T-helper 9 cell (primary cell): ENCODE results near the gene PINK1.
"Not testable (repeated sequence)": the region's sequence is repeated elsewhere in the genome, so short reads cannot be mapped to it uniquely, and the experiment has no call there.

Experiments used
- DNase-seq: peaks from one replicate; pipeline ENCODE4 v3.0.0-alpha.2; 2020
- total RNA-seq, 2 donors: gene quantifications; one replicate each; lab custom pipeline; 2026; lab: John Stamatoyannopoulos, UW

Gene PINK1
- 17.1 to 63.0 reads per million in 2 donors for total RNA-seq

GRCh38 chr1:20633190-20634064 lies at the start of gene PINK1:
Gene PINK1, plus strand, starts transcription at chr1:20633458. Its CDS starts 91 bp downstream, at chr1:20633549.
- DNase-seq: peak; percentile 85

- no peak for DNase-seq
Observed at GRCh38 chr1:20584890-20585289, 48.4 kb upstream of the PINK1 start.

DNA sequence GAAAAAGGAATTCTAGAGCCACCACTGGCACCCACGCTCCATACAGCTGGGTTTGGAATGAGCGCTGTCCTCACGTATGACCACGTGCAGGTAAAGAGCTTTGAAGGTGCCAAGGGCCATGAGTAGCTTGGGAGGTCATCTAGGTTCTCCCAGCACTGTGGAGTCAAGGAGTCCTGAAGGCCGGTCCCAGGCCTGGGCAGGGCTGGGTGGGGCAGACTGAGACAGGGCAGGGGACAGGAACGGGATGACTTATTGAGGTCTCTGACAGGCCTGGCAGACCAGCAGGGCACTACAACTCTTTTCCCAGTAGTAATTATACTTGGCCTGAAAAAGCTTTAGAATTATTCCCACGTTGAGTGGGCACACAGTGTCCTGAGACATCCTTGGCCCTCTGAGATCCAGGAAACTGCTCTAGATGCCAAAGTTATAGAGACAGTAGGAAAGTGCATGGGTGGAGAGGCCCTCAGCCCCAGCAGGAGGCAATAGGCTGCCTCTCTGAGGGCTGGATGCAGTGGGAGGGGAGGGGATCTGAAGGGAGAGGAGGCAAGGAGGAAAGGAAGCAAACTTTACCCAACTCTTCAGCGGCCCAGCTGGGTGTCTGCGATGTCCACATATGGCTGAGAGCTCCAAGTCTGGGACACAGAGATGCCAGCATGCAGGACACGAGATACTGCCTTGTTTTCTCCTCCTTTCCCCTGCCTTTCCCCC lies 46.2 kb upstream of the PINK1 start:
- no peak for DNase-seq

DNA sequence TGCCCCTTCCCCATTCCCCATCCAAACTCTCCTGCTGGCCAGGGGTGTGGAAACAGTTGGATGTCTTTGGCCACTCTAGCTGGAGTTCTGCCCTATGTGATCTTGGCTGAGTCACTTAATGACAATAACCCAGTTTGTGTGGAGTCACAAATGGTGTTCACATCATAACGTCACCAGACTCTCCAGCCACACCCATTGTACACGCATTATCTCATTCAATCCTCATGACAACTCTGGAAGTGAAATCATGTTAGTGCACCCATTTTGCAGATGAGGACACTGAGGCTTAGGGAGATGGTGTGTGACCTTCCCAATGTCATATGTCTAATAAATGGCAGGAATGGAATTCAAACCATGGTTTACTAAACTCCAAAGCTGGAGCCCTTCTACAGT lies 45.6 kb upstream of the PINK1 start:
- DNase-seq: no peak

DNA sequence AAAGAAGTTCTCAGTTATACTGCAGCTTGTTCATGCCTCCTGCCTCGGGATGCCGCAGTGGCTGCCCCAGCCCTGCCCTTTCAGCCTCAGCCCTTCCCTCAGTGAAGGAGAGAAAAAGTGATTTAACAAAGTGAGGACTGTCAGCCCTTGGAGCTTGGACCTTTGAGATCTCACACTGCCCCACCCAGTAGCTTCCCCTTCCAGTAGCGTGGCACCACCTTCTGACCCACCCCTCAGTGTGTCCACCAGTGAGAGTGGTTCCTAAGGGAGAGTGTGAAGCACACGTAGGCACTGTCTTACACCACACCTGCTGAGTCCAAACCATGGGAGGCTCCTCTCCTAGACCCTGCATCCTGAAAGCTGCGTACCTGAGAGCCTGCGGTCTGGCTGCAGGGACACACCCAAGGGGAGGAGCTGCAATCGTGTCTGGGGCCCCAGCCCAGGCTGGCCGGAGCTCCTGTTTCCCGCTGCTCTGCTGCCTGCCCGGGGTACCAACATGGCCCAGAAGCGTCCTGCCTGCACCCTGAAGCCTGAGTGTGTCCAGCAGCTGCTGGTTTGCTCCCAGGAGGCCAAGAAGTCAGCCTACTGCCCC lies 44.5 kb upstream of the PINK1 start, which contains the start of gene CDA:
Gene CDA, plus strand, starts transcription at position 464 of the 592 bp plus-strand sequence. Its CDS starts 33 bp downstream, at position 497.
- no peak for DNase-seq

GRCh38 chr1:20589331-20590278 lies 43.7 kb upstream of the PINK1 start:
- no peak for DNase-seq

- DNase-seq: no peak
Observed at GRCh38 chr1:20590306-20590777, 42.9 kb upstream of the PINK1 start.

GRCh38 chr1:20593756-20594155 lies 39.5 kb upstream of the PINK1 start:
- no peak for DNase-seq

DNA sequence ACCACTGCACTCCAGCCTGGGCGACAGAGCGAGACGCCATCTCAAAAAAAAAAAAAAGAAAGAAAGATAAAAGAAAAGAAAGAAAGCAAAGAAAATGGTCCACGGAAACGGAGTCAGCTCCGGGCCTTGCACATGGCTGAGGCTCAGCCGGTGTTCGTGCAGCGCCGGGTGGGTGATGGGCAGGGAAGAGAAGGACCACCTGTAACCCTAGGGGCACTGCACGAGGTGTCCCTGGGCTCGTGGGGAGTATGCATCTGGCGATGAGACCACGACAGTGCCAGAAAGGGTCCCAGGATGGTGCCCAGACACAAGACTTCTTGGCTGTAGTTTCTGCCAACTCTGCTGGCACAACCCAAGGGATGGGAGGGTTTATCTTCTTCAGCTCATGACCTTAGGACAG lies 38.5 kb upstream of the PINK1 start:
- DNase-seq: no peak

DNA sequence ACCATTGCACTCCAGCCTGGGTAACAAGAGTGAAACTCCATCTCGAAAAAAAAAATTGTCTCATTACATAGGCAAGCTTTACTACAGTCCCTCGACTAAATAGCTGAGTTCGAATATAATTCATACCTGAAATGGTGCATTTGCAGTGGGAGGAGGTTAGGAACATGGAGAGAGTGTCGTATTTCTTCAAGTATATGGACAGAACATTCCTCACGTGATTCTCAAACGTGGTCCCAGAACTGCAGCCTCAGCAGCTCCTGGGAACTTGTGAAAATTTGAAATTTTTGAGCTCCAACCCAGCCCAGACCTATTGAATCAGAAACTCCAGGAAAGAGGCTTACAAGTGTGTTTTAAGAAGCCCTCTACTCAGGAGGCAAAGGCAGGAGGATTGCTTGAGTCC lies 37.2 kb upstream of the PINK1 start:
- no peak for DNase-seq

GRCh38 chr1:20597650-20598049 lies 35.6 kb upstream of the PINK1 start:
- no peak for DNase-seq

GRCh38 chr1:20600156-20600555 lies 33.1 kb upstream of the PINK1 start:
- no peak for DNase-seq

DNA sequence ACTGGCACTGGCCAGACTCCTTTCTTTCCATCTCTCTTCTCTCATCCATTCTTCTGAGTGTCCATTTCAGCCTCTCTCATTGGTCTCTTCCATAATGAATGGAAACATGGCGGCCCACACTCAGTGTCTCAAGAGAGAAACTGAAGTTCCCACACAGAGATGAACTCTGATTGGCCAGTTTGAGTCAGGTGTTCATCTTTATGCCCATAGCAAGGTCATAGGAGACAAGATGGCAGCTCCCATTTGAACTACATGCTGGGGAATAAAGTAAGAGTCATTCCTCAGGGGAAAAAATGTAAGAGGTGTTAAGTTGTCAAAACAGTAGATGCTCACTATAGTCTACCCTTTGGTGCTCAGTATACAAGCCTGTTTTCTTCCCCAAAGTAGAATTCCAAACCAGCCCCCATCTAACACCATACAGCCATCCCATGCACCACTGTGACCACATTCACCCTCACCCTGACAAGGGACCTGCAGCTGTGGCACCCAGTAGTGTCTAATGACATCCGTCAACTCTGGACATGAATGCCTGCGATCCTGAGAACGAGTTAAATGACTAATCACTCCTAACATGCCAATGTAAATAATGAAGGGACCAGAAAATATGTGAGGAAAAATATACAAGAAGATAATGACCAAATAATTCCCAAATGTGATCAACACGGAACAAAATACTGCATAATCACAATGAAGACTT lies 32.0 kb upstream of the PINK1 start:
- DNase-seq: no peak

DNA sequence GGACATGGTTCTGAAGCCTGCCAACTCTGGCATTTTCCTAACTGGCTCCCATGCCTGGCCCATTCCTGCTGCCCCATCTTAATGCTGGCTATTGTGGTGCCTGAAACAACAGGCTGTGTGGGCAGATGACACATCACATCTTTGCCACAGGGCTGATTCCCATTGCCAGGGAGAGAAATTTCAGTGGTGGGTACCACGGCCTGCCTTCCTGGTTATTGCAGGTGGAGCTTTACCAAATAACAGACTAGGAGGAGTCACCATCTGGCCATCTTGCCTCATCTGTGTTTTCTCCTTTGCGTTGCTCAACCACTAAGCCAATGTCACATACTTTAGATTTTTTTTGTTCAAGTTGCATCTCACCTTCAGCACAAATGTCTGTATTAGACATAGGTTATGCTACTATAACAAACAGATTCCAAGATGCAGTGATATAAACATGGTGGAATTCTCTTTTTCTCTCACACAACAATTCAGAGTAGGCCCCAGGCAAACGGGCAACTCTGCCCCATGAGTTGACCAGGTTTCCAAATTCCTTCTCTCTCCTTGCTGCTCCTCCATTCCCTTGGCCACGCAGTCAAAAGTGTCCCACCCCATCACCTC lies 30.3 kb upstream of the PINK1 start:
- DNase-seq: no peak

- no peak for DNase-seq
Observed at GRCh38 chr1:20603504-20604464, 29.5 kb upstream of the PINK1 start.

GRCh38 chr1:20604678-20605077 lies 28.6 kb upstream of the PINK1 start:
- DNase-seq: no peak

DNA sequence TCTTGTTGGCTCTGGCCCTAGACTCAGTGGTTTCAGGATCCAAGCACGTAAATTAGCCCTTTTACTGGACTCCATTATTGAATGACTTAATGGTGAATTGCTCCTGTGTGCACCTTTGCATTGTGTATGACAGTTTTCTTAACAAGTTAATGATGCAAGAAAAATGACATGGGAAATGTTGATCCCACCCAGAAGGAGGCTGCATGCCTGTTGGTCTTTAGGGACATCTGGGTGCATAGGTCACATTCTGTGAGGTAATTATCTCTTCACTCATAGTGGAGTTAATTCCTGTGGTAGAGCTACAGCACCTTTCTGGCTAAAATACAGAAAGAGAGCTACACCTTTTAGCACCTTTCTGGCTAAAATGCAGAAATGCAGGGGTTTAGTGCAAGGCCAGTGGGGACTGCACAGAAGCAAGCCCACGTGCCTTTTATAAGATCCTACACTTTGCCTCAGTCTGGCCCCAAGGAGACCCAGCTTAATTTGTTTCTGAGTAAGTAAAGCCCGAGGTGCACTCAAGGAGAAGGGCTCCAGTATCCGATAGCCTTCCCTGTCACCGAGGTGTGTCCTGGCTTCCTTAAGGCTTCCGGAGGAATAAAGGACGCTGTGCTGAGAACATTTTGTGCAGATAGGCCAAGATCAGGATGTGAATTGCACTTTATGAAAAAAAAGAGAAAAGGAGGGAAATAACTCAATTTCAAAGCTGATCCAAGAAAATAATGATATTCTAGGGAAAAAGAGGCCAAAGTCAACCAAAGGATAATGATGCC lies 26.3 kb upstream of the PINK1 start:
- not testable (repeated sequence) for DNase-seq

DNA sequence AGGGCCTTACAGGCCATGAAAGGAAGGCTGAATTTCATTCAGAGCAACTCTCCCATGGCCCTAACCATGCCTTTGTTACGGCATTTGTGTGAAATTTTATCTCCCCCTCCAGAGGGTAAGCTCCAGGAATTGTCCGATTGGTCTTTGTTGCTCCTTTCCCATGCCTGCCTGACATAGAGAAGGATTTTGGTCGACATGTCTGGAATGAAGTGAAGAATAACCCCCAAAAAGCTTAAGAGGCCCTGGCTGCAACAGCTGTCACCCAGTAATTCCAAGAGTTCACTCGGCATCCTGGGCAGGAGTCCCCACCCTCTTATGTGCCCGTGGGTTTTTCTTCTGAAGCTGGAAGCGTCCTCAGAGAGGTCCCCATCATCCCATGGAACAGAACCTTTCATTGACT lies 23.7 kb upstream of the PINK1 start:
- no peak for DNase-seq

DNA sequence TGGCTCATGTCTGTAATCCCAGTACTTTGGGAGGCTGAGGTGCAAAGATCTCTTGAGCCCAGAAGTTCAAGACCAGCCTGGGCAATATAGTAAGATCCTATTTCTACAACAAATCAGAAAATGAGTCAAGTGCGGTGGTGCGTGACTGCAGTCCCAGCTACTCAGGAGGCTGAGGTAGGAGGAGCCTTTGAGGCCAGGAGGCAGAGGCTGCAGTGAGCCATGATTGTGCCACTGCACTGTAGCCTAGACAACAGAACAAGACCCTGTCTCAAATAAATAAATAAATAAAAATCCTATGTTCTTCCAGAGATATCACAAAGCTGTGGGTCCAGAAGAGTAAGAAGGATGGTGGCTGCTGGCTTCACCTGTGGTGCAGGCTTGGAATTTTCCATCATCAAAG lies 22.3 kb upstream of the PINK1 start:
- no peak for DNase-seq
